Measurements from ENCODE around the gene TADA1.

DNA sequence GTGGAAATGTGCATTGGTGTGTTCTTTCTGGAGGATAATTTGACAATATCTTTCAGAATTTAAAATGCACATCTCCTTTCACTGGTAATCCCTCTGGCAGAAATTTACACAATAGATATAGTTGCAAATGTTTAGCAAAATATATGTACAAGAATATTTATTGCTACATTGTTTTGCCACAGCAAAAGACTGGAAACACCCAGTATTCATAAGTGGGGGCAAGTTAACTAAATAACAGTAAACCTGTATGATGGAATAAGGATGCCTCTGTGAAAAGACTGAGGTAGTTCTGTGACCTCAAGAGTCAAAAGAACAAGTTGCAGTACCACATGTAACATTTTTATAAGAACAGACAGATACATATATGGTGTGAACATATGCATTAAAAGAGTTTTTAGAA lies 13.7 kb upstream of the TADA1 start:
- TF ChIP-seq CTCF (IDR thresholded peaks at IDR 0.05) (no peak), REST (IDR thresholded peaks at IDR 0.05) (no peak), MYC (IDR thresholded peaks at IDR 0.05; ENCODE audit: borderline replicate concordance, low read length) (no peak), POLR2A (IDR thresholded peaks at IDR 0.05; ENCODE audit: low read length) (no peak), EP300 (IDR thresholded peaks at IDR 0.05) (no peak), FOSL2 (IDR thresholded peaks at IDR 0.05) (no peak), FOSL2 (CRISPR knock-in tag; IDR thresholded peaks at IDR 0.05) (no peak), NFE2L2 (conservative IDR thresholded peaks at IDR 0.05; ENCODE audit: low read length) (no peak), CHD2 (IDR thresholded peaks at IDR 0.05; ENCODE audit: low read length, partially characterized antibody) (no peak), NR3C1 (IDR thresholded peaks at IDR 0.05) (no peak), SMC3 (IDR thresholded peaks at IDR 0.05) (no peak)
- TF ChIP-seq, protein P1, sequence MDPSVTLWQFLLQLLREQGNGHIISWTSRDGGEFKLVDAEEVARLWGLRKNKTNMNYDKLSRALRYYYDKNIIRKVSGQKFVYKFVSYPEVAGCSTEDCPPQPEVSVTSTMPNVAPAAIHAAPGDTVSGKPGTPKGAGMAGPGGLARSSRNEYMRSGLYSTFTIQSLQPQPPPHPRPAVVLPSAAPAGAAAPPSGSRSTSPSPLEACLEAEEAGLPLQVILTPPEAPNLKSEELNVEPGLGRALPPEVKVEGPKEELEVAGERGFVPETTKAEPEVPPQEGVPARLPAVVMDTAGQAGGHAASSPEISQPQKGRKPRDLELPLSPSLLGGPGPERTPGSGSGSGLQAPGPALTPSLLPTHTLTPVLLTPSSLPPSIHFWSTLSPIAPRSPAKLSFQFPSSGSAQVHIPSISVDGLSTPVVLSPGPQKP (IDR thresholded peaks at IDR 0.05; ENCODE audit: low read depth, low read length), result no peak
- TF ChIP-seq, protein P2, sequence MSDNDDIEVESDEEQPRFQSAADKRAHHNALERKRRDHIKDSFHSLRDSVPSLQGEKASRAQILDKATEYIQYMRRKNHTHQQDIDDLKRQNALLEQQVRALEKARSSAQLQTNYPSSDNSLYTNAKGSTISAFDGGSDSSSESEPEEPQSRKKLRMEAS (IDR thresholded peaks at IDR 0.05), result no peak
